Gastrocnemius medialis (tissue), 4 donors: ENCODE results near the gene MAP2K5.

Experiments used
- POLR2A ChIP-seq, 2 donors: fragments of 450-650 bp; IDR thresholded peaks; one replicate each; pipeline ENCODE4 v1.6.1; 2017; ENCODE audit warnings: antibody characterized with exemption in 2 of 2, mild to moderate bottlenecking in 2 of 2, moderate library complexity in 2 of 2
- TF ChIP-seq, protein P1 (sequence below), 5 experiments: fragments of 450-650 bp in 3 of 5; fragments of 200-600 bp in 2 of 5; sonication (generic) in 2 of 5; IDR thresholded peaks in 4 of 5; conservative IDR thresholded peaks in 1 of 5; 1 replicate in 4 of 5; 2 replicates in 1 of 5; pipeline ENCODE4 v1.5.1; 2016 to 2019; ENCODE audit warnings: antibody characterized with exemption in 5 of 5, mild to moderate bottlenecking in 3 of 5, moderate library complexity in 3 of 5

- TF ChIP-seq, protein P1, sequence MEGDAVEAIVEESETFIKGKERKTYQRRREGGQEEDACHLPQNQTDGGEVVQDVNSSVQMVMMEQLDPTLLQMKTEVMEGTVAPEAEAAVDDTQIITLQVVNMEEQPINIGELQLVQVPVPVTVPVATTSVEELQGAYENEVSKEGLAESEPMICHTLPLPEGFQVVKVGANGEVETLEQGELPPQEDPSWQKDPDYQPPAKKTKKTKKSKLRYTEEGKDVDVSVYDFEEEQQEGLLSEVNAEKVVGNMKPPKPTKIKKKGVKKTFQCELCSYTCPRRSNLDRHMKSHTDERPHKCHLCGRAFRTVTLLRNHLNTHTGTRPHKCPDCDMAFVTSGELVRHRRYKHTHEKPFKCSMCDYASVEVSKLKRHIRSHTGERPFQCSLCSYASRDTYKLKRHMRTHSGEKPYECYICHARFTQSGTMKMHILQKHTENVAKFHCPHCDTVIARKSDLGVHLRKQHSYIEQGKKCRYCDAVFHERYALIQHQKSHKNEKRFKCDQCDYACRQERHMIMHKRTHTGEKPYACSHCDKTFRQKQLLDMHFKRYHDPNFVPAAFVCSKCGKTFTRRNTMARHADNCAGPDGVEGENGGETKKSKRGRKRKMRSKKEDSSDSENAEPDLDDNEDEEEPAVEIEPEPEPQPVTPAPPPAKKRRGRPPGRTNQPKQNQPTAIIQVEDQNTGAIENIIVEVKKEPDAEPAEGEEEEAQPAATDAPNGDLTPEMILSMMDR (IDR thresholded peaks at IDR 0.05 in 4 of 5, conservative IDR thresholded peaks at IDR 0.05 in 1 of 5) = no peak
- no peak for TF ChIP-seq POLR2A (IDR thresholded peaks at IDR 0.05)
These were observed 265.3 kb downstream of the MAP2K5 start for GRCh38 chr15:67807836-67808235.
